GM12878 (cell line): ENCODE data around the gene CD248. TPM values are rescaled to one million over a fixed set of nuclear protein-coding genes. Genes with fewer than 3 reads are reported as not detected.

Source experiments
- ATAC-seq: fragments of 200-7000 bp; cut with Tn5 transposase; 3 replicates; pipeline ENCODE4 v1.9.1; 2020; ENCODE audit warnings: mild to moderate bottlenecking, moderate library complexity
- BruUV-seq: library from RNA; stranded (reverse); fragments of 400-500 nt; replicated peaks from 2 replicates; lab custom pipeline; 2021; lab: Mats Ljungman, UMichigan
- CTCF ChIA-PET: fragments of 300-600 bp; sonication (Branson Sonifier 250); formaldehyde crosslinking; extraction: SDS; loops from one replicate; lab custom pipeline; 2021; ENCODE audit warnings: inconsistent platforms; lab: Yijun Ruan, JAX
- POLR2A ChIA-PET: fragments of 350-600 bp; formaldehyde crosslinking; extraction: SDS; loops from one replicate; lab custom pipeline; 2021; ENCODE audit warnings: inconsistent platforms; lab: Charles Lee
- RAD21 ChIA-PET: fragments of 300-600 bp; sonication (Branson Sonifier 250); formaldehyde crosslinking; loops from one replicate; lab custom pipeline; 2023; ENCODE audit warnings: antibody characterized with exemption; ENCODE audit not compliant: unreplicated experiment; lab: Charles Lee
- SMC1A ChIA-PET: fragments of 300-600 bp; sonication (Branson Sonifier 250); formaldehyde crosslinking; loops from one replicate; lab custom pipeline; 2023; ENCODE audit not compliant: unreplicated experiment, uncharacterized antibody; lab: Charles Lee
- DNase-seq: peaks from one replicate; pipeline ENCODE4 v3.0.0-alpha.2; 2011; ENCODE audit warnings: low read depth, low spot score
- FAIRE-seq: peaks from 3 replicates; lab custom pipeline; 2011; peaks lifted over from hg19 to GRCh38; lab: Jason Lieb, UNC
- H2AFZ ChIP-seq: 2 replicates; pipeline ENCODE4 v1.6.0; 2011; ENCODE audit warnings: low read depth, low read length, control low read depth; ENCODE audit not compliant: control insufficient read depth
- H3K27ac ChIP-seq: 2 replicates; pipeline ENCODE4 v1.5.1; 2011; ENCODE audit warnings: control low read depth; ENCODE audit not compliant: control insufficient read depth, insufficient read depth
- H3K27me3 ChIP-seq, 2 experiments: replicated peaks in 1 of 2; 2 replicates each; pipeline versions ENCODE4 v1.6.0 to v1.6.1; 2011; ENCODE audit warnings: low read length in 1 of 2; ENCODE audit not compliant: control insufficient read depth in 2 of 2, insufficient read depth in 2 of 2
- H3K36me3 ChIP-seq, 2 experiments: 2 replicates each; pipeline ENCODE4 v1.5.1; 2011; ENCODE audit warnings: low read length in 1 of 2; ENCODE audit not compliant: control insufficient read depth in 2 of 2, insufficient read depth in 2 of 2
- H3K4me1 ChIP-seq: 2 replicates; pipeline ENCODE4 v1.6.1; 2011; ENCODE audit warnings: mild to moderate bottlenecking, low read length, moderate library complexity, mixed read lengths; ENCODE audit not compliant: control insufficient read depth, insufficient read depth
- H3K4me2 ChIP-seq: 2 replicates; pipeline ENCODE4 v1.6.0; 2011; ENCODE audit warnings: control low read depth; ENCODE audit not compliant: control insufficient read depth, insufficient read depth
- H3K4me3 ChIP-seq: fragments of 200-600 bp; sonication (generic); 2 replicates; pipeline ENCODE4 v1.5.1; 2016
- H3K79me2 ChIP-seq: 2 replicates; pipeline ENCODE4 v1.6.0; 2011; ENCODE audit warnings: low read length; ENCODE audit not compliant: control insufficient read depth, insufficient read depth
- H3K9ac ChIP-seq: 2 replicates; pipeline ENCODE4 v1.8.0; 2011; ENCODE audit warnings: low read length, control low read depth, mixed read lengths; ENCODE audit not compliant: control insufficient read depth, insufficient read depth
- H3K9me3 ChIP-seq: replicated peaks from 3 replicates; pipeline ENCODE4 v1.5.1; 2011; ENCODE audit warnings: mild to moderate bottlenecking, low read length; ENCODE audit not compliant: control insufficient read depth, insufficient read depth
- H4K20me1 ChIP-seq: 2 replicates; pipeline ENCODE4 v1.6.0; 2011; ENCODE audit not compliant: control insufficient read depth, insufficient read depth
- BHLHE40 ChIP-seq, 2 experiments: fragments of 450-650 bp in 1 of 2; IDR thresholded peaks; 2 replicates each; pipeline ENCODE4 v1.6.1; 2011 to 2017; ENCODE audit warnings: low read depth in 2 of 2, borderline replicate concordance in 1 of 2, improper control_type of control experiment in 1 of 2, low read length in 1 of 2, mild to moderate bottlenecking in 1 of 2
- CBX3 ChIP-seq: fragments of 200-600 bp; sonication (generic); IDR thresholded peaks from 2 replicates; pipeline ENCODE4 v1.6.1; 2016; ENCODE audit warnings: low read depth, borderline replicate concordance
- HCFC1 ChIP-seq: fragments of 150-350 bp; IDR thresholded peaks from 2 replicates; pipeline ENCODE4 v1.6.1; 2014; ENCODE audit warnings: low read length
- HDAC6 ChIP-seq: fragments of 200-600 bp; sonication (generic); IDR thresholded peaks from one replicate; pipeline ENCODE4 v1.8.0; 2017; ENCODE audit warnings: antibody characterized with exemption; ENCODE audit not compliant: unreplicated experiment
- KLF5 ChIP-seq: fragments of 450-650 bp; IDR thresholded peaks from 2 replicates; pipeline ENCODE4 v1.6.1; 2014; ENCODE audit warnings: mild to moderate bottlenecking; ENCODE audit not compliant: partially characterized antibody
- LARP7 ChIP-seq: fragments of 450-650 bp; IDR thresholded peaks from 2 replicates; pipeline ENCODE4 v1.6.1; 2017; ENCODE audit warnings: mild to moderate bottlenecking
- NFYB ChIP-seq: IDR thresholded peaks from 2 replicates; pipeline ENCODE4 v1.6.1; 2011; ENCODE audit warnings: low read depth, mild to moderate bottlenecking, low read length, improper control_type of control experiment, moderate library complexity; ENCODE audit not compliant: insufficient read depth
- TCF7 ChIP-seq: IDR thresholded peaks from 2 replicates; pipeline ENCODE4 v1.6.1; 2014; ENCODE audit warnings: antibody characterized with exemption, borderline replicate concordance
- WGBS: methylation state at CpG from one replicate; pipeline ENCODE4 v1.1.6; 2016; ENCODE audit warnings: low lambda C conversion rate; ENCODE audit not compliant: insufficient replicate concordance, insufficient coverage; ENCODE audit errors: missing lambda C conversion rate; 5-methylcytosine and 5-hydroxymethylcytosine counted together
- in situ Hi-C: fragments of 300-500 bp; cut with MboI; formaldehyde crosslinking; loops from 9 replicates; pipeline ENCODE4 v1.14.3; 2018; ENCODE audit warnings: mixed read lengths
- intact Hi-C: fragments of 100-400 bp; cut with micrococcal nuclease; formaldehyde crosslinking; loops from one replicate; pipeline ENCODE4 v1.14.2; 2022; ENCODE audit not compliant: unreplicated experiment
- polyA plus RNA-seq, 11 experiments: library from polyadenylated mRNA; depleted of rRNA in 4 of 11; unstranded in 6 of 11; stranded (reverse) in 5 of 11; fragments of >200 nt; fragmentation: Nextera tagmentation in 4 of 11; fragmentation: Illumina TruSeq in 1 of 11; extraction: Ambion mirVana in 4 of 11; extraction: Trizol in 1 of 11; gene quantifications; 1 replicate in 1 of 11; 2 replicates in 10 of 11; pipeline versions ENCODE4 v1.2.1 to v1.2.3, GENCODE V29; 2011 to 2016; ENCODE audit warnings: inconsistent platforms in 2 of 11, missing spikeins in 2 of 11, low read depth in 1 of 11
- total RNA-seq, 4 experiments: library from RNA; depleted of rRNA in 3 of 4; stranded (reverse); fragments of >200 nt in 3 of 4; fragmentation: Illumina TruSeq in 1 of 4; extraction: Trizol in 1 of 4; gene quantifications; 2 replicates each; pipeline versions ENCODE4 v1.2.1 to v1.2.3, GENCODE V29; 2013 to 2021
- TF ChIP-seq, protein P1 (sequence below): fragments of 450-650 bp; IDR thresholded peaks from 2 replicates; pipeline ENCODE4 v1.6.1; 2017; ENCODE audit warnings: mild to moderate bottlenecking, moderate library complexity

Gene CD248
- total and polyA plus RNA-seq, 10 of the 15 experiments (the other 5 are each of a cell fraction or from before 2014, with no cell fraction given): 0.10 to 0.21 (median 0.20) TPM; not detected in 7

DNA sequence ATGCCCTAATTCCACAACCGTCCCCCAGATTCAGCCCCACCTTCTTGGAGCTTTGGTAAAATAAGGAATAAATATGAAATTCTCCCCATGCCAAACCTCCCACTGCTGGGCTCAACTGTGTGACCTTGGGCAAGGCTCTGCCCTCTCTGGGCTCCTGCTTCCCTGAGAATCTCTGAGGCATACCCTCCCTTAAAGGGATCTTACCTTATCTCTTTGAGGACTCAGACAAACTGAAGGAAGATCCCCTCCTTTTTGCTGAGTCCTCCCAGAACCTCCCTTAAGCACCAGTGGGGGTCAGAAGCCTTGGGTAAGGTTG is 2.7 kb downstream of the CD248 start:
- BruUV-seq: no TSS peak
- Histone ChIP-seq H3K4me2 (no peak overlapping the region), H2AFZ (no peak overlapping the region), H3K9ac (no peak overlapping the region), H3K4me3 (no peak overlapping the region), H3K9me3 (no peaks in the 10 kb centered on the region), H3K27me3 (no peaks in the 10 kb centered on the region; a peak in 1 of 4 replicates), H4K20me1 (no peaks in the 10 kb centered on the region), H3K4me1 (peaks cover 18% of the 10 kb centered on the region), H3K27ac (no peak overlapping the region), H3K79me2 (no peaks in the 10 kb centered on the region), H3K36me3 (no peaks in the 10 kb centered on the region)
- RAD21 ChIA-PET: interaction anchor here (1.7 kb wide), 1 partner anchor 13 kb away, joined by 4 read pairs; no protein-coding TSS in a partner anchor
- in situ Hi-C loops (no loop called here), intact Hi-C loops (no loop called here)
- ATAC-seq (no peak), DNase-seq (no peak), FAIRE-seq (no peak)
- POLR2A ChIA-PET: no interaction called here
- SMC1A ChIA-PET: no interaction called here
- no peak for TF ChIP-seq NFYB
- WGBS: 100% methylated on average over 1 of the region's 1 CpG
- CTCF ChIA-PET: interaction anchor here (6.1 to 6.3 kb wide), 2 partner anchors 17 to 73 kb away, joined by 96 to 166 read pairs; no protein-coding TSS in a partner anchor

DNA sequence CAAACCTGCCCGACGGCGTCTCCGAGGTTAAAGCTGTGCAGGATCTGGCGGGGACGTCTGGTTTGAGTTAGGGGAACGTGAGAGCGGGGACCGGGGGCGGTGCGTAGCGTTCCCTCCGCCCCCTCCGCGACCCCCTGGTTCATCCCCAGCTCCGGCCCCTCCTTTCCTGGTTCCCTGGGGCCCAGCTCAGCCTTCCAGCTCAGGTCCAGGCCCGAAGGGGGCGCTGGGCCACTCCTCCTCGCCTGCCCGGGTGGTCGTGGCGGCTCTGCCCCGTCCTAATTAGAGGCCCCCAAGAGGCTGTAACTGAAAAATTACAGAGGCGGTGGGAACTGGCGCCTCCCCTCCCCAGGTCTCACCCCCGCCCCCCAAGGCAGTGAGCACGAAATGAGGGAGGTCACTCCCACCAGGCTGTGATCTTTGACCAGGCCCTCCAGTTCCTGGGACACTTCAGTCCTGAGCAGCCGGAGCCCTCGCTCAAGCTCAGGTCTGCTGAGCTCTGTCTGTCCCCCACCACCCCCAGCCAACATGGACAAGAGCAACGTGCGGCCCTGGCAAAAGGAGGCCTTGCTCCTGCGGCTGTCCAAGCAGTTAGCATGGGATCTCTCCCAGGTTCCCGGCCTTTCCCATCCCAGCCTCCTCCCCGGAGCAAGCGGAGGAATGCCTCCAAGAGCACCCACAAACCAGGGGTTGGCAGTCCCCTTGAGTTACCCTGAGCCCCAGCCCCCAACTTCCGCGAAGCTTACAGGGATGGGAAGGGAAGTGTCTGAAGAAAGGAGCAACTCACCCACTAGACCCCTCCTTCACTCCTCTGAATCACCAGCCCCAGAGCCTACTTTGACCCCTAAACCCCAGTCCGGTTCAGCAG is 3.3 kb downstream of the CD248 start:
- H3K4me2 ChIP-seq: peak overlapping the region; percentile 40
- no peaks in the 10 kb centered on the region; a peak in 1 of 4 replicates for H3K27me3 ChIP-seq
- ChIA-PET CTCF (interaction anchor here (1.2 to 6.3 kb wide), 9 partner anchors 9 to 303 kb away, joined by 4 to 166 read pairs (median 21); partner anchors contain the start of genes RBM14, RIN1, SLC29A2 and YIF1A), RAD21 (interaction anchor here (0.5 to 3.0 kb wide), 23 partner anchors 8 to 298 kb away, joined by 3 to 49 read pairs (median 6); partner anchors contain the start of genes B4GAT1, DPP3, MRPL11 and RIN1), POLR2A (interaction anchor here (0.5 to 2.9 kb wide), 9 partner anchors 22 to 1386 kb away, joined by 4 to 19 read pairs (median 7); partner anchors contain the start of genes BRMS1, RAB1B, RIN1 and SLC29A2), SMC1A (interaction anchor here (0.6 to 2.8 kb wide), 9 partner anchors 8 to 412 kb away, joined by 3 to 33 read pairs (median 7); partner anchors contain the start of genes BRMS1, RIN1, TMEM151A and YIF1A)
- H4K20me1 ChIP-seq: no peaks in the 10 kb centered on the region
- FAIRE-seq (no peak), ATAC-seq (no peak), DNase-seq (no peak)
- H3K27ac ChIP-seq: no peak overlapping the region
- peaks cover 15% of the 10 kb centered on the region for H3K4me1 ChIP-seq
- in situ Hi-C loops (no loop called here), intact Hi-C loops (loop anchor here (2.0 kb wide), 1 partner anchor 31 kb away; the partner anchor contains the start of gene BRMS1)
- 83% methylated on average over 21 of the region's 38 CpGs for WGBS
- no peaks in the 10 kb centered on the region for H3K9me3 ChIP-seq
- no peaks in the 10 kb centered on the region for H3K36me3 ChIP-seq
- BruUV-seq: no TSS peak
- peak overlapping the region; percentile 11; the same call in 1 of the 2 replicates for H2AFZ ChIP-seq
- no peaks in the 10 kb centered on the region for H3K79me2 ChIP-seq
- H3K9ac ChIP-seq: no peak overlapping the region
- H3K4me3 ChIP-seq: peak overlapping the region; percentile 53
- TF ChIP-seq TCF7 (no peak), KLF5 (no peak), HCFC1 (no peak), CBX3 (no peak), LARP7 (no peak), HDAC6 (no peak), BHLHE40 (IDR thresholded peaks at IDR 0.05; ENCODE audit: borderline replicate concordance in 1 of 2, low read depth in 2 of 2, low read length in 1 of 2) (no peak)
- TF ChIP-seq, protein P1, sequence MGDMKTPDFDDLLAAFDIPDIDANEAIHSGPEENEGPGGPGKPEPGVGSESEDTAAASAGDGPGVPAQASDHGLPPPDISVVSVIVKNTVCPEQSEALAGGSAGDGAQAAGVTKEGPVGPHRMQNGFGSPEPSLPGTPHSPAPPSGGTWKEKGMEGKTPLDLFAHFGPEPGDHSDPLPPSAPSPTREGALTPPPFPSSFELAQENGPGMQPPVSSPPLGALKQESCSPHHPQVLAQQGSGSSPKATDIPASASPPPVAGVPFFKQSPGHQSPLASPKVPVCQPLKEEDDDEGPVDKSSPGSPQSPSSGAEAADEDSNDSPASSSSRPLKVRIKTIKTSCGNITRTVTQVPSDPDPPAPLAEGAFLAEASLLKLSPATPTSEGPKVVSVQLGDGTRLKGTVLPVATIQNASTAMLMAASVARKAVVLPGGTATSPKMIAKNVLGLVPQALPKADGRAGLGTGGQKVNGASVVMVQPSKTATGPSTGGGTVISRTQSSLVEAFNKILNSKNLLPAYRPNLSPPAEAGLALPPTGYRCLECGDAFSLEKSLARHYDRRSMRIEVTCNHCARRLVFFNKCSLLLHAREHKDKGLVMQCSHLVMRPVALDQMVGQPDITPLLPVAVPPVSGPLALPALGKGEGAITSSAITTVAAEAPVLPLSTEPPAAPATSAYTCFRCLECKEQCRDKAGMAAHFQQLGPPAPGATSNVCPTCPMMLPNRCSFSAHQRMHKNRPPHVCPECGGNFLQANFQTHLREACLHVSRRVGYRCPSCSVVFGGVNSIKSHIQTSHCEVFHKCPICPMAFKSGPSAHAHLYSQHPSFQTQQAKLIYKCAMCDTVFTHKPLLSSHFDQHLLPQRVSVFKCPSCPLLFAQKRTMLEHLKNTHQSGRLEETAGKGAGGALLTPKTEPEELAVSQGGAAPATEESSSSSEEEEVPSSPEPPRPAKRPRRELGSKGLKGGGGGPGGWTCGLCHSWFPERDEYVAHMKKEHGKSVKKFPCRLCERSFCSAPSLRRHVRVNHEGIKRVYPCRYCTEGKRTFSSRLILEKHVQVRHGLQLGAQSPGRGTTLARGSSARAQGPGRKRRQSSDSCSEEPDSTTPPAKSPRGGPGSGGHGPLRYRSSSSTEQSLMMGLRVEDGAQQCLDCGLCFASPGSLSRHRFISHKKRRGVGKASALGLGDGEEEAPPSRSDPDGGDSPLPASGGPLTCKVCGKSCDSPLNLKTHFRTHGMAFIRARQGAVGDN: no peak
